Measurements from ENCODE around the gene GNAT1. TPM values are rescaled to one million over a fixed set of nuclear protein-coding genes. Genes with fewer than 3 reads are reported as not detected.

GNAT1 gene
- not detected for total RNA-seq

GRCh38 chr3:50190936-50191660 lies at the start of gene GNAT1:
Gene GNAT1 (plus strand): TSS chr3:50191610. CDS start chr3:50191726, 116 bp downstream.
- DNase-seq (ENCODE audit: low spot score): no peak
- peaks cover 0 to 25% of the 10 kb centered on the region in 2 donors for H3K4me1 ChIP-seq
- H3K36me3 ChIP-seq: no peaks in the 10 kb centered on the region
- H3K27me3 ChIP-seq: peaks cover 11 to 16% of the 10 kb centered on the region in 2 donors
- no peaks in the 10 kb centered on the region for H3K9me3 ChIP-seq
- no peak within 1 kb of the TSS for H3K27ac ChIP-seq
- no peak for TF ChIP-seq CTCF (IDR thresholded peaks at IDR 0.05)
- no peak within 1 kb of the TSS for H3K4me3 ChIP-seq

GRCh38 chr3:50146316-50146901 lies 45.0 kb upstream of the GNAT1 start:
- H3K36me3 ChIP-seq: no peaks in the 10 kb centered on the region
- no peak for TF ChIP-seq CTCF (IDR thresholded peaks at IDR 0.05)
- H3K4me1 ChIP-seq: no peaks in the 10 kb centered on the region
- H3K27me3 ChIP-seq: no peaks in the 10 kb centered on the region
- H3K4me3 ChIP-seq: no peak overlapping the region
- H3K27ac ChIP-seq: no peak overlapping the region
- DNase-seq (ENCODE audit: low spot score): no peak
- no peaks in the 10 kb centered on the region for H3K9me3 ChIP-seq

- no peak overlapping the region for H3K4me3 ChIP-seq
- no peak for TF ChIP-seq CTCF (IDR thresholded peaks at IDR 0.05)
- no peaks in the 10 kb centered on the region for H3K9me3 ChIP-seq
- no peak overlapping the region for H3K27ac ChIP-seq
- DNase-seq (ENCODE audit: low spot score): no peak
- no peaks in the 10 kb centered on the region for H3K36me3 ChIP-seq
- no peaks in the 10 kb centered on the region for H3K4me1 ChIP-seq
- no peaks in the 10 kb centered on the region for H3K27me3 ChIP-seq
These were observed 44.4 kb upstream of the GNAT1 start for GRCh38 chr3:50147016-50147415.

GRCh38 chr3:50147447-50147846 lies 44.0 kb upstream of the GNAT1 start:
- H3K4me3 ChIP-seq: no peak overlapping the region
- H3K9me3 ChIP-seq: no peaks in the 10 kb centered on the region
- no peaks in the 10 kb centered on the region for H3K36me3 ChIP-seq
- no peak for TF ChIP-seq CTCF (IDR thresholded peaks at IDR 0.05)
- DNase-seq (ENCODE audit: low spot score): no peak
- H3K27me3 ChIP-seq: no peaks in the 10 kb centered on the region
- H3K4me1 ChIP-seq: no peaks in the 10 kb centered on the region
- H3K27ac ChIP-seq: no peak overlapping the region

- Histone ChIP-seq H3K27ac (no peak overlapping the region), H3K36me3 (no peaks in the 10 kb centered on the region), H3K4me3 (no peak overlapping the region), H3K27me3 (no peaks in the 10 kb centered on the region), H3K9me3 (no peaks in the 10 kb centered on the region), H3K4me1 (no peaks in the 10 kb centered on the region)
- DNase-seq (ENCODE audit: low spot score): no peak
- TF ChIP-seq CTCF (IDR thresholded peaks at IDR 0.05): no peak
These were observed 43.5 kb upstream of the GNAT1 start for GRCh38 chr3:50147861-50148260.
